NB4 (cell line): ENCODE measurements around the gene POLH.

Source experiments
- DNase-seq: peaks from one replicate; pipeline ENCODE4 v3.0.0; 2010; ENCODE audit warnings: low read depth
- H3K4me3 ChIP-seq: one replicate; pipeline ENCODE4 v1.5.1; 2011; ENCODE audit warnings: mild to moderate bottlenecking, low read depth, low read length, moderate library complexity
- MYC ChIP-seq: IDR thresholded peaks from 2 replicates; pipeline ENCODE4 v1.6.1; 2011; ENCODE audit warnings: low read depth, low read length
- POLR2A ChIP-seq: IDR thresholded peaks from 2 replicates; pipeline ENCODE4 v1.6.1; 2011; ENCODE audit warnings: mild to moderate bottlenecking; ENCODE audit not compliant: insufficient read length; ENCODE audit errors: extremely low read depth
- TF ChIP-seq, protein P1 (sequence below): IDR thresholded peaks from one replicate; pipeline ENCODE4 v1.5.1; 2012; ENCODE audit warnings: low read depth, low read length
- TF ChIP-seq, protein P2 (sequence below): IDR thresholded peaks from 2 replicates; pipeline ENCODE4 v1.6.1; 2011; ENCODE audit warnings: low read depth, low read length

Gene POLH

DNA sequence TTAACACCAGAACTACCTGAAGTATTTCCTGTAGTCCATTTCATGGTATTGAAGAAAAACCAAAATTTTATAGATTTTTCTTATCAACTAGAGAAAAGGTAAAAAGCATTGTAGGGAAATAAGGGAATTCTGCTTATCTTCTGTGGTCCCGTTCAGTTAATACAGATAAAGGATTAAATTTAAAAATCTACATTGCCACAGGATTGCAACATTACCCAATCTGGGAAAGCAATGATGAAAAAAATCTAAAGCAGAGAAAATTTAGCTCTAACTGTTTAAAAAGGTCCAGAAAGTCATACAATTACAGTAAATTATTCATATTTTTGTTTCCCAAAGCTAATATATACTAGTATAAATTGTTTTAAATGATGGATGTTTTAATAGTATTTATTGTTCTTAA is 18.0 kb downstream of the POLH start:
- no peak for DNase-seq
- H3K4me3 ChIP-seq = no peak overlapping the region
- TF ChIP-seq, protein P1, sequence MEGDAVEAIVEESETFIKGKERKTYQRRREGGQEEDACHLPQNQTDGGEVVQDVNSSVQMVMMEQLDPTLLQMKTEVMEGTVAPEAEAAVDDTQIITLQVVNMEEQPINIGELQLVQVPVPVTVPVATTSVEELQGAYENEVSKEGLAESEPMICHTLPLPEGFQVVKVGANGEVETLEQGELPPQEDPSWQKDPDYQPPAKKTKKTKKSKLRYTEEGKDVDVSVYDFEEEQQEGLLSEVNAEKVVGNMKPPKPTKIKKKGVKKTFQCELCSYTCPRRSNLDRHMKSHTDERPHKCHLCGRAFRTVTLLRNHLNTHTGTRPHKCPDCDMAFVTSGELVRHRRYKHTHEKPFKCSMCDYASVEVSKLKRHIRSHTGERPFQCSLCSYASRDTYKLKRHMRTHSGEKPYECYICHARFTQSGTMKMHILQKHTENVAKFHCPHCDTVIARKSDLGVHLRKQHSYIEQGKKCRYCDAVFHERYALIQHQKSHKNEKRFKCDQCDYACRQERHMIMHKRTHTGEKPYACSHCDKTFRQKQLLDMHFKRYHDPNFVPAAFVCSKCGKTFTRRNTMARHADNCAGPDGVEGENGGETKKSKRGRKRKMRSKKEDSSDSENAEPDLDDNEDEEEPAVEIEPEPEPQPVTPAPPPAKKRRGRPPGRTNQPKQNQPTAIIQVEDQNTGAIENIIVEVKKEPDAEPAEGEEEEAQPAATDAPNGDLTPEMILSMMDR = no peak
- no peak for TF ChIP-seq MYC
- TF ChIP-seq, protein P2, sequence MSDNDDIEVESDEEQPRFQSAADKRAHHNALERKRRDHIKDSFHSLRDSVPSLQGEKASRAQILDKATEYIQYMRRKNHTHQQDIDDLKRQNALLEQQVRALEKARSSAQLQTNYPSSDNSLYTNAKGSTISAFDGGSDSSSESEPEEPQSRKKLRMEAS = no peak
- TF ChIP-seq POLR2A = no peak

DNA sequence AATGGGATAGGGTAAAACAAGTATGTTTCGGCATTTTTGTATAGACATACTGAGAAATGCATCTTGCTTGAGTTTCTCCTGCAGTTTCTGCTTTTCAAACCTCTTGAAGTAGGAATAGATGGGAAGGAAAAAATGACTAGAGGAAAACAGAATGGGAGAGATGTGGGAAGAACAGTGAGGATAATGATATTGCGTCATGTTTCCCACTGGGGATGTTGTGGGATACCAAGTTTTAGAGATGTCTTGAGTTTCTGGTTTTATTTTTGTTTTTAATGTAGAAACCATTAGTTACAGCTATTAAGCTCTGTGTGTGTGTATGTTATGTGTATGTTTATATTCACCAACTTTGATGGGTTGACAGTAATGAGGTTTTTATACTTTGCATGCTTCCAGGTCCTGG is 24.6 kb downstream of the POLH start:
- no peak for DNase-seq
- no peak for TF ChIP-seq POLR2A
- TF ChIP-seq, protein P2 = no peak
- no peak overlapping the region for H3K4me3 ChIP-seq

DNA sequence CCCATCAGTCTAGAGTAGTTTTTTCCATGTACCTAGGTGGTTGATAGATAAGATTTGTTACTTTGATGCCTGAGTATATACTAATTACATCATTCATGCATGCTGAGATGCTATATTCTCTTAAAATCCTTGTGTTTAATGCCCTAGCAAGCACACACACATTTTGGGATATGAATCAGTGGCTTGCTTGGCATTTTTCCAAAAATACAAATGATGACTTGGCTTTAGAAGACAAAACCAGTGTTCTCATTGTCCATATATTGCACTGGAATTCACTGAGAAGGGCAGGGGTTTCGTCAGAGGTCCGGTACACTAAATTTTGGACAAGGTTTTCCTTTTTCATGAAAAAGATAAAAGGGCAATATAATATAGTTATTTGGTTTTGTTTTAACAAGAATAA is 28.2 kb downstream of the POLH start:
- H3K4me3 ChIP-seq = no peak overlapping the region
- TF ChIP-seq, protein P2 = no peak
- TF ChIP-seq POLR2A (no peak), MYC (no peak)
- TF ChIP-seq, protein P1 = no peak
- DNase-seq = no peak

DNA sequence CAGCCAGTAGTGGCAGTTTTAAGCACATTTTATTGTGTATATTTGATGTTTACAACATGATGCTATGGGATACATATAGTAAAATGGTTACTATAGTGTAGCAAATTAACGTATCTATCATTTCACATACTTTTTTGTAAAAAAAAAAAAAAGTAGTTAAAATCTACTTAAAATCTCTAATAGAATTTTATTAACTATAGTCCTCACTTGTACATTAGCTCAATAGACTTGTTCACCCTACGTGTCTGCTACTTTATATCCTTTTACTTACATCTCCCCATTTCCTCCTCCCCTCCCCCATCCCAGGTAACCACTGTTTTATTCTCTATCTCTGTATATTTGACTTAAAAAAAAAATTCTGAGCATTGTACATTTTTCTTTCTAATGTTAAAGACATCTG is 30.0 kb downstream of the POLH start:
- no peak overlapping the region for H3K4me3 ChIP-seq
- TF ChIP-seq MYC (no peak), POLR2A (no peak)
- TF ChIP-seq, protein P2 = no peak
- TF ChIP-seq, protein P1 = no peak
- DNase-seq = no peak

DNA sequence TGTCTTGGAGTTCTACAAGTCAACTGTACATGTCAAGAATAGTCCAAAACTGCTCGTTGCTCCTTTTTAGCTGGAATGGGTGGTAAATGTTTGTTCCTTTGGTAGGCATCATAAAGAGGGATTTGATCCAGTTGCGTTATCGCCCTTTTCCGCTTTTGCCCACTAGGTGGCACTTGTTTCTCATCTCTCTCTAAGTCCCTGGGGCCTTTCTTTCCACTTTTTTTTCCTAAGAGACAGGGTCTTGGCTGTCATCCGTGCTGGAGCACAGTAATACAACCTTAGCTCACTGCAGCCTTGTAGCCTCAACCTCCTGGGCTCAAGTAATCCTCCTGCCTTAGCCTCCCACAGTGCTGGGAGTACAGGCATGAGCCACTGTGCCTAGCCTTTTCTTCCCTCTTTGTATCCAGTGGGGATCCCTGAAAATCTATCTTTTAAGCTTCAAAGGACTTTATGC is 32.4 kb downstream of the POLH start:
- no peak overlapping the region for H3K4me3 ChIP-seq
- DNase-seq = peak; percentile 79
- TF ChIP-seq MYC = no peak
- TF ChIP-seq, protein P2 = no peak
- TF ChIP-seq, protein P1 = peak; percentile 91
- no peak for TF ChIP-seq POLR2A

DNA sequence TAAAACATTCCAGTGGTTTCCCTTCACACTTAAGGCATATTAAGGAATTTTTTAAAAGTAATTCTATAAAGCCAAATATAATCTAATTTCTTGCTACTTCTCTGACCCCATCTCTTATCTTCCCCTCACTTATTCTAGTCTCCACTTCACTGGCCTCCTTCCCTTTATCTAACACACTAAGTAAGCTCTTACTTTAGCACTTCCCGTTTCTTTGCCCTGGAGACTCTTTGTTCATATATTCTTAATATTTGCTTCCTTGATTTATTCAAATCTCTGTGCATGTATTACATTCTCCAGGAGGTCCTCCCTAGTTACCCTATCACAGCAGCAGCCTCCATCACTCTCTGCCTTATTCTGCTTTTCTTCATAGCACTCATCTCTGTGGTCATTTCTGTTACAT is 32.8 kb downstream of the POLH start:
- no peak for DNase-seq
- no peak for TF ChIP-seq POLR2A
- TF ChIP-seq, protein P1 = no peak
- TF ChIP-seq, protein P2 = no peak
- no peak for TF ChIP-seq MYC
- no peak overlapping the region for H3K4me3 ChIP-seq
